Dermis lymphatic vessel endothelial cell (primary cell): ENCODE results near the gene CALML4. TPM values are rescaled to one million over a fixed set of nuclear protein-coding genes. Genes with fewer than 3 reads are reported as not detected.

Experiments used
- total RNA-seq: library from RNA; depleted of rRNA; stranded (reverse); fragments of >200 nt; gene quantifications from 2 replicates; pipeline ENCODE4 v1.2.1, GENCODE V29; 2014

The CALML4 gene
- total RNA-seq: 0.98 and 1.4 TPM in 2 replicates

GRCh38 chr15:68204776-68205557, at the start of gene CALML4:
Gene CALML4 (minus strand): TSS chr15:68205332. CDS start chr15:68205247, 85 bp downstream.

GRCh38 chr15:68229386-68230156, 24.4 kb upstream of the CALML4 start, which contains the start of gene CLN6:
Gene CLN6 (minus strand): TSS chr15:68229728. CDS start chr15:68229584, 144 bp downstream.

Other genes with a start within 250 kb of the CALML4 start
- gene PIAS1, start 151.0 kb downstream of the CALML4 start, total RNA-seq: 11.7 and 13.1 TPM in 2 replicates
- gene CLN6, start 24.4 kb upstream of the CALML4 start, total RNA-seq: 6.1 and 9.9 TPM in 2 replicates
- 39.1 and 48.4 TPM in 2 replicates for gene FEM1B, start 72.4 kb upstream of the CALML4 start, total RNA-seq
- 9.8 and 13.9 TPM in 2 replicates for gene ITGA11, start 226.8 kb upstream of the CALML4 start, total RNA-seq